Right lobe of liver (tissue), 4 donors: ENCODE results near the gene EXO5.

Source experiments
- POLR2A ChIP-seq: fragments of 450-650 bp; IDR thresholded peaks from one replicate; pipeline ENCODE4 v1.6.1; 2017; ENCODE audit warnings: antibody characterized with exemption, mild to moderate bottlenecking
- TF ChIP-seq, protein P1 (sequence below), 4 donors: fragments of 200-600 bp in 3 of 4; fragments of 450-650 bp in 1 of 4; IDR thresholded peaks; one replicate each; pipeline versions ENCODE4 v1.5.1 to v1.8.0; 2016 to 2022; ENCODE audit warnings: antibody characterized with exemption in 4 of 4, mild to moderate bottlenecking in 2 of 4
- donor health status: DM: no; HTN: no; CAD: no.
- donor health status: DM: no; HTN: no; CAD: no.
- donor health status: DM: no; HTN: yes; CAD: no.

GRCh38 chr1:40546957-40547356 lies 38.4 kb downstream of the EXO5 start:
- TF ChIP-seq, protein P1, sequence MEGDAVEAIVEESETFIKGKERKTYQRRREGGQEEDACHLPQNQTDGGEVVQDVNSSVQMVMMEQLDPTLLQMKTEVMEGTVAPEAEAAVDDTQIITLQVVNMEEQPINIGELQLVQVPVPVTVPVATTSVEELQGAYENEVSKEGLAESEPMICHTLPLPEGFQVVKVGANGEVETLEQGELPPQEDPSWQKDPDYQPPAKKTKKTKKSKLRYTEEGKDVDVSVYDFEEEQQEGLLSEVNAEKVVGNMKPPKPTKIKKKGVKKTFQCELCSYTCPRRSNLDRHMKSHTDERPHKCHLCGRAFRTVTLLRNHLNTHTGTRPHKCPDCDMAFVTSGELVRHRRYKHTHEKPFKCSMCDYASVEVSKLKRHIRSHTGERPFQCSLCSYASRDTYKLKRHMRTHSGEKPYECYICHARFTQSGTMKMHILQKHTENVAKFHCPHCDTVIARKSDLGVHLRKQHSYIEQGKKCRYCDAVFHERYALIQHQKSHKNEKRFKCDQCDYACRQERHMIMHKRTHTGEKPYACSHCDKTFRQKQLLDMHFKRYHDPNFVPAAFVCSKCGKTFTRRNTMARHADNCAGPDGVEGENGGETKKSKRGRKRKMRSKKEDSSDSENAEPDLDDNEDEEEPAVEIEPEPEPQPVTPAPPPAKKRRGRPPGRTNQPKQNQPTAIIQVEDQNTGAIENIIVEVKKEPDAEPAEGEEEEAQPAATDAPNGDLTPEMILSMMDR (IDR thresholded peaks at IDR 0.05), result no peak
- TF ChIP-seq POLR2A, result no peak
